ENCODE measurements around the gene MCRIP1. TPM values are rescaled to one million over a fixed set of nuclear protein-coding genes. Genes with fewer than 3 reads are reported as not detected.
A peak's percentile ranks its signal among the peaks of the same experiment; 100 is the strongest.

The MCRIP1 gene
- total and polyA plus RNA-seq, 9 of the 15 experiments (the other 6 are each of a cell fraction or from before 2014, with no cell fraction given), result 0.39 to 35.8 (median 9.7) TPM

DNA sequence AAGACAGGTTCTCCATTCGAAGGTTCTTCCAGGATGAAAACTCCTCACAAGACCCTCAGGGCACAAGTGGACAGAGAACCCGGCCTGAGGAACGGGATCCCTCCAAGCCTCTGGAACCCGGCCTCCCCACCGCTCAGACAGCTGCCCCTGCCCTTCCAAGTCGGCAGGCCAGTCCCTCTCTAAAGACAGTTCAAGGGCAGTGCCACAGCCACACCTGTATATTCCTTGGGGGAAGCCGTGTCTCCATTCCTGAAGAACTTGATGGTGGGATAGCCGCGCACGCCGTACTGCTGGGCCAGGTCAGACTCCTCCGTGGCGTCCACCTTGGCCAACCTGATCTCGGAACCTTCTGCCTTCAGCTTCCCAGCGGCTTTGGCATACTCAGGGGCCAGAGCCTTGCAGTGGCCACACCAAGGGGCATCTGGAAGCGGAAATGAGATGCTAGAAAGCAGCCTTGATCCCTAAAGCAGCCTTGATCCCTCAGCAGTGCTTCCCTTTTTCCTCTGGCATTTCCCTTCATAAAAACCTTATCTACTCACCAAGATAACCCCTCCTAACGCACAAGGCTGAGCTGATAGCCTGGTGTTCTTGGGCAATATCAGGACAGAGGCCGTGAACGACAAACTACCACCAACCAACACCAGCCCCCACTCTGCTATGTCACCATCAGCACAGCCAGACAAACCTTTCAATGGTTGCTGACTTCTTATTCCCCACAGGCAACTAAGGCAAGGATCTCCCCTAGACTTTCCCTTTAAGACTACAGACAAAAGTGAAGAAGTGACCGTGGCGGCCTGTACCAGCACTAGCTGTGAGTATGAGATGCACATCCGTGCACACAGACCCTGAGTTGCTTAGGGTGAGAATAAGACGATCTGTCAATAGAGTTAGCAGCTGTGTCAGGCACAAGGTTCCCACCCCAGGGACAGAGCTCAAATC is 26.1 kb upstream of the MCRIP1 start:
- WGBS (ENCODE audit: insufficient coverage, low coverage, missing lambda C conversion rate), result 38% methylated on average over 22 of the region's 23 CpGs
- Histone ChIP-seq H3K4me2 (ENCODE audit: insufficient read depth, low read length) (peak overlapping the region; percentile 99), H3K27ac (ENCODE audit: extremely low read depth, low read depth, low read length) (peak overlapping the region; percentile 94), H3K9me1 (ENCODE audit: control insufficient read depth, insufficient read depth, low read length) (peaks cover 16% of the 10 kb centered on the region), H3K9ac (ENCODE audit: insufficient read depth in 1 of 2, low read depth in 2 of 2, low read length in 2 of 2) (peak overlapping the region; percentile 99), H3K27me3 (ENCODE audit: control insufficient read depth in 2 of 2, insufficient read depth in 2 of 2, low read length in 2 of 2) (no peaks in the 10 kb centered on the region), H4K20me1 (replicated peaks; ENCODE audit: control insufficient read depth, insufficient read depth, low read length) (peaks cover 27% of the 10 kb centered on the region), H3K79me2 (ENCODE audit: control insufficient read depth, insufficient read depth, low read length) (peaks cover 91% of the 10 kb centered on the region), H3K4me3 (peak overlapping the region; percentile 94), H3K9me3 (replicated peaks; ENCODE audit: control insufficient read depth, insufficient read depth, low read depth, low read length) (no peaks in the 10 kb centered on the region), H3K4me1 (replicated peaks in 1 of 2; ENCODE audit: control insufficient read depth in 2 of 2, insufficient read depth in 2 of 2, low read length in 2 of 2) (peaks cover 29 to 47% of the 10 kb centered on the region in 2 experiments), H3K36me3 (ENCODE audit: control insufficient read depth, insufficient read depth, low read length) (peaks cover 81% of the 10 kb centered on the region), H2AFZ (ENCODE audit: low read depth, low read length) (no peak overlapping the region)
- in situ Hi-C loops (cut with MboI) (no loop called here), intact Hi-C loops (cut with micrococcal nuclease) (no loop called here)
- CTCF ChIA-PET (ENCODE audit: low intra/inter-chr PET ratio), result no interaction called here
- ATAC-seq, result no peak
- peak in 2 of 4 experiments; percentile 8 to 46 for DNase-seq (ENCODE audit: extremely low read depth in 1 of 4, low spot score in 3 of 4)
- FAIRE-seq, result peak; percentile 76
- POLR2A ChIA-PET, result interaction anchor here (0.5 to 2.5 kb wide), 20 partner anchors 8 to 370 kb away, joined by 3 to 21 read pairs (median 4); partner anchors contain the start of genes ARHGDIA, MCRIP1 and SLC25A10
- BruUV-seq (replicated peaks), result TSS peak; percentile 64
- TF ChIP-seq ZNF780A (CRISPR knock-in tag; IDR thresholded peaks at IDR 0.05), result no peak
- peak; percentile 57; the same call in 1 of the 2 replicates for TF ChIP-seq TEAD4 (IDR thresholded peaks at IDR 0.05; ENCODE audit: low read length)
- 0 out of 2 replicates have a peak, but pooled peaks have one; percentile 62 for TF ChIP-seq TEAD4 (CRISPR knock-in tag; IDR thresholded peaks at IDR 0.05; ENCODE audit: borderline replicate concordance)
- peak; percentile 17; the same call in 1 of the 2 replicates for TF ChIP-seq MYC (IDR thresholded peaks at IDR 0.05; ENCODE audit: low read depth, low read length)
- TF ChIP-seq MYC (CRISPR knock-in tag; IDR thresholded peaks at IDR 0.05; ENCODE audit: borderline replicate concordance, low read depth), result no peak
- TF ChIP-seq FOXP1 (CRISPR knock-in tag; IDR thresholded peaks at IDR 0.05), result 0 out of 2 replicates have a peak, but pooled peaks have one; percentile 6
- TF ChIP-seq TBP (optimal IDR thresholded peaks at IDR 0.05; ENCODE audit: low read depth, low read length), result peak; percentile 76
- TF ChIP-seq EZH2 (IDR thresholded peaks at IDR 0.05; ENCODE audit: borderline replicate concordance, low read depth, low read length), result no peak
- no peak for TF ChIP-seq E2F6 (IDR thresholded peaks at IDR 0.05; ENCODE audit: borderline replicate concordance in 1 of 2, extremely low read depth in 1 of 2, insufficient read depth in 1 of 2, insufficient read length in 1 of 2, low read depth in 1 of 2, low read length in 1 of 2, poor library complexity in 1 of 2, severe bottlenecking in 1 of 2)
- no peak for TF ChIP-seq RBM17 (IDR thresholded peaks at IDR 0.05; ENCODE audit: borderline replicate concordance, low read depth, low read length)
- peak; percentile 56; the same call in 1 of the 2 replicates for TF ChIP-seq NKRF (IDR thresholded peaks at IDR 0.05; ENCODE audit: borderline replicate concordance)
- TF ChIP-seq, protein P1, sequence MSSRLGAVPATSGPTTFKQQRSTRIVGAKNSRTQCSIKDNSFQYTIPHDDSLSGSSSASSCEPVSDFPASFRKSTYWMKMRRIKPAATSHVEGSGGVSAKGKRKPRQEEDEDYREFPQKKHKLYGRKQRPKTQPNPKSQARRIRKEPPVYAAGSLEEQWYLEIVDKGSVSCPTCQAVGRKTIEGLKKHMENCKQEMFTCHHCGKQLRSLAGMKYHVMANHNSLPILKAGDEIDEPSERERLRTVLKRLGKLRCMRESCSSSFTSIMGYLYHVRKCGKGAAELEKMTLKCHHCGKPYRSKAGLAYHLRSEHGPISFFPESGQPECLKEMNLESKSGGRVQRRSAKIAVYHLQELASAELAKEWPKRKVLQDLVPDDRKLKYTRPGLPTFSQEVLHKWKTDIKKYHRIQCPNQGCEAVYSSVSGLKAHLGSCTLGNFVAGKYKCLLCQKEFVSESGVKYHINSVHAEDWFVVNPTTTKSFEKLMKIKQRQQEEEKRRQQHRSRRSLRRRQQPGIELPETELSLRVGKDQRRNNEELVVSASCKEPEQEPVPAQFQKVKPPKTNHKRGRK (tag; IDR thresholded peaks at IDR 0.05), result no peak
- TF ChIP-seq CEBPB (tag; IDR thresholded peaks at IDR 0.05), result peak; percentile 90
- TF ChIP-seq POLR2A (conservative IDR thresholded peaks at IDR 0.05), result peak; percentile 36; the same call in 1 of the 2 replicates
- TF ChIP-seq CTBP1 (IDR thresholded peaks at IDR 0.05; ENCODE audit: borderline replicate concordance), result 0 out of 2 replicates have a peak, but pooled peaks have one; percentile 26
- peak; percentile 95 for TF ChIP-seq CHD1 (IDR thresholded peaks at IDR 0.05; ENCODE audit: low read length)
- 0 out of 2 replicates have a peak, but pooled peaks have one; percentile 48 for TF ChIP-seq ZNF224 (CRISPR knock-in tag; IDR thresholded peaks at IDR 0.05)

Measured in K562 (cell line).